ENCODE measurements around the gene PMPCA.
A peak's percentile ranks its signal among the peaks of the same experiment; 100 is the strongest.

The PMPCA gene, protein sequence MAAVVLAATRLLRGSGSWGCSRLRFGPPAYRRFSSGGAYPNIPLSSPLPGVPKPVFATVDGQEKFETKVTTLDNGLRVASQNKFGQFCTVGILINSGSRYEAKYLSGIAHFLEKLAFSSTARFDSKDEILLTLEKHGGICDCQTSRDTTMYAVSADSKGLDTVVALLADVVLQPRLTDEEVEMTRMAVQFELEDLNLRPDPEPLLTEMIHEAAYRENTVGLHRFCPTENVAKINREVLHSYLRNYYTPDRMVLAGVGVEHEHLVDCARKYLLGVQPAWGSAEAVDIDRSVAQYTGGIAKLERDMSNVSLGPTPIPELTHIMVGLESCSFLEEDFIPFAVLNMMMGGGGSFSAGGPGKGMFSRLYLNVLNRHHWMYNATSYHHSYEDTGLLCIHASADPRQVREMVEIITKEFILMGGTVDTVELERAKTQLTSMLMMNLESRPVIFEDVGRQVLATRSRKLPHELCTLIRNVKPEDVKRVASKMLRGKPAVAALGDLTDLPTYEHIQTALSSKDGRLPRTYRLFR

DNA sequence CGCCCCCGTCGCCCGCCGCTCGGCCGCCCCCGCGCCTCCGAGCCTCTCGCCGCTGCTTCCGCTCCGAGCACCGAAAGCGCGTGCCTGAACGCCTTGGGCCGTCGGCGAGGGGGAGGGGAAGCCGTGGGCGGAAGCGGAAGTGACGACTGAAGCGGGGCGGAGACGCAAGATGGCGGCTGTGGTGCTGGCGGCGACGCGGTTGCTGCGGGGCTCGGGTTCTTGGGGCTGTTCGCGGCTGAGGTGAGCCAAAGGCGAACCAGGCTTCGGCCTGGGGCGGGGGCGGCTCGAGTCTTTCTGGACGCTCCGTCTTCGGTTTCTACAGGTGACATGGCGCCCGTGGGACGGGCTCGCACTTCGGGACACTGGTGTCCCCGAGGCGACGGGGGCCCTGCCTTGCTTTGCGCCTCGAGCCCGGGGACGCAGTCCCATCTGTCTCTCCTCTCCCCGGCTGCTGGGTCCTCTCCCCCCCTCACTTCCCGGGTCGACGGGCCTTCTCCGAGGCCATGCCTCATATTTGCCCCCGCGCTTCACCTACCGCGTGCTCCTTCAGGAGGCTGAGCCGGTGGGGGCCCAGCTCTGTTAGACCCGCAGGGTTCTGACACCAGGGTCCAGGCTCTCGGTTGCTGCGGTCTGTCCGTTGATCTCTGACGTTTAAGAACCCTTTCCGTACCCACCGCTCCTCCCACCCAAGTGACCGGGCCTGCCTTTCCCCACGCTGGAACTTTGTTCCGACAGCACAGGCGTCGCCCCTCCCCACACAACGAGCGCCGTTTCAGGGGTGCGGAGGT lies at the start of gene PMPCA, which contains the start of gene ENTR1:
PMPCA (plus strand) TSS at position 159 of the 788 bp plus-strand sequence; CDS start at position 170, 11 bp downstream.
ENTR1 (minus strand) TSS at position 115 of the 788 bp plus-strand sequence. CDS start 217 bp downstream, outside the sequence.
- peak within 1 kb of the TSS; percentile 91 for H3K27ac ChIP-seq
- TF ChIP-seq, protein P1, sequence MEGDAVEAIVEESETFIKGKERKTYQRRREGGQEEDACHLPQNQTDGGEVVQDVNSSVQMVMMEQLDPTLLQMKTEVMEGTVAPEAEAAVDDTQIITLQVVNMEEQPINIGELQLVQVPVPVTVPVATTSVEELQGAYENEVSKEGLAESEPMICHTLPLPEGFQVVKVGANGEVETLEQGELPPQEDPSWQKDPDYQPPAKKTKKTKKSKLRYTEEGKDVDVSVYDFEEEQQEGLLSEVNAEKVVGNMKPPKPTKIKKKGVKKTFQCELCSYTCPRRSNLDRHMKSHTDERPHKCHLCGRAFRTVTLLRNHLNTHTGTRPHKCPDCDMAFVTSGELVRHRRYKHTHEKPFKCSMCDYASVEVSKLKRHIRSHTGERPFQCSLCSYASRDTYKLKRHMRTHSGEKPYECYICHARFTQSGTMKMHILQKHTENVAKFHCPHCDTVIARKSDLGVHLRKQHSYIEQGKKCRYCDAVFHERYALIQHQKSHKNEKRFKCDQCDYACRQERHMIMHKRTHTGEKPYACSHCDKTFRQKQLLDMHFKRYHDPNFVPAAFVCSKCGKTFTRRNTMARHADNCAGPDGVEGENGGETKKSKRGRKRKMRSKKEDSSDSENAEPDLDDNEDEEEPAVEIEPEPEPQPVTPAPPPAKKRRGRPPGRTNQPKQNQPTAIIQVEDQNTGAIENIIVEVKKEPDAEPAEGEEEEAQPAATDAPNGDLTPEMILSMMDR (conservative IDR thresholded peaks at IDR 0.05) = no peak

DNA sequence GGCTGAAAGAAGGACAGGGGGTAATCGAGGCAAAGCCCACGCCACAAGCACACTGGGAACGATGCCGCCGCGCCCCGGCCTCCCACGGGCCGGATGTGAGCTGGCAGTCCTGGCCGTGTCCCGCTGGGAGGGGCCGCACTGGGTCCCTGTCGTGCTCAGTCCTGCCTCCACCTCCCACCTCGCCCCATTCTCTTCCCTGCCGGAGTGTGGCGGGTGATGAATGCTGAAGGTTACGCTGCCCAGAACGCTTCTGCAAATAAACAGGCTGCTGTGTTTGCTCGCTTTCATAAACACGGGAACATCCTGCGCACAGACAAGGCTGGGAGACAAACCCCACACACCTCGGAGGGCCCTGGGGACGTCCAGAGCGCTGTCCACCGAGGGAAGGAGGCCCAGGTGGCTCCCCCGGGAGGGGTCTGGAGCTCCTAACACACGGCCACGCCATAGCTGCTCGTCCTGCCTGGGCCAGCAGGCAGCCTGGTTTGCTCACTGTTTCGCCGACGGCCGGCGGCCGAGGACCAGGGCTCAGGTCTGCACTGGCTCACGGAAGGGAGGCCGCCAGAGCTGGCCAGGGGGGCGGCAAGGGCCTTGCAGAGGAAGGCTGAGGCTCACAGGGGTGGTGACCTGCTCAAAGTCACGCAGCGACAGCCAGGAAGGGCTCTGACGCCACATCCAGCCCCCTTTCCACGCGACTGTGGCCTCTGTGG lies 49.3 kb upstream of the PMPCA start:
- H3K27ac ChIP-seq = no peak overlapping the region
- TF ChIP-seq, protein P1 (conservative IDR thresholded peaks at IDR 0.05) = no peak

DNA sequence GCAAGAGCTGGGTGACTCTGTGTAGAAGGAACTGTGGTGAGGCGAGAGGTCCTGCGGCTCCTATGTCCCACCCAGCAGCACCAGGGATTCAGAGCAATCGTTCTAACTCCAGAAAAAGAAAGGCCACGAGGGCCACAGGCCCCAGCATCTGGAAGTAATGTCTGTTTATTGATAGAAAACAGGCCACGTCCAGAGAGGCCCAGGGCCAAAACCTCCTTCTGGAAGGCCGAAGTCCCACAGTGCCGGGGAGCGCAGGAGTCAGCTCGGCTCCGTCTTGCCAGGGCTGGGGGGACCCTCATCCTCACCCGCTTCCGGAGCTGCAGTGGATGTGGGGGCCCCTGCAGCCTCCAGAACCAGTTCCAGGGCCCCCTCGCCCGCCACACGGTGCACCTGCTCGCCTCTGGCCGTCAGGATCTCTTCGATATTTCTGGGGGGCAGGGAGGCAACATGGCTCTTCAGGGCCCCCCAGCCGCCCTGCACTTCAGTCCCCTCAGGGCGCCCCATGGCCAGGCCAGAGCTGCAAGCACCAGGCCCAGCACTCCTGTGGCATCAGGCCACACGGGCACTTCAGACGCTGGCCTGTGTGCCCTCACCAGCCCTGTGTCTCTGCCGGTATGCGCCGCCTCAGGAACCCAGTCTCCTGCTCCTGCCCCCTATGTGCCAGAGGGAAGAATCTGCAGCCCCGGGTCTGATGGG lies 48.6 kb upstream of the PMPCA start:
- H3K27ac ChIP-seq = peak overlapping the region; percentile 93
- TF ChIP-seq, protein P1 (conservative IDR thresholded peaks at IDR 0.05) = no peak

DNA sequence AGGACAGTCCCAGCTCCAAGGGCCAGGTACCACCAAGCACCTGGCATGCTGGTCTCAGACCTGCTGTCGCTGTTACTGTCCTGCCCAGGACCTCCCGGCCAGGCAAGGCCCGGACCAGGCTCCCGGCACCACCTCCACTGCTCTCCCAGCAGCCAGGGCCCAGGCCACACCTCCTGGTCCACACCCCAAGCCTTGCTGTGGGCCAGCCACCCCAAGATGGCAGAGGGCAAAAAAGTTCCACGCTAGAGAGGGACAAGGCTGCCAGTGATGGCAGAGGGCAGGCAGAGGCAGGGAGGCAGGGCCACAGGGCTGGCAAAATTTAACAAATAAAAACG lies 48.0 kb upstream of the PMPCA start:
- H3K27ac ChIP-seq = peak overlapping the region; percentile 93
- TF ChIP-seq, protein P1 (conservative IDR thresholded peaks at IDR 0.05) = no peak

DNA sequence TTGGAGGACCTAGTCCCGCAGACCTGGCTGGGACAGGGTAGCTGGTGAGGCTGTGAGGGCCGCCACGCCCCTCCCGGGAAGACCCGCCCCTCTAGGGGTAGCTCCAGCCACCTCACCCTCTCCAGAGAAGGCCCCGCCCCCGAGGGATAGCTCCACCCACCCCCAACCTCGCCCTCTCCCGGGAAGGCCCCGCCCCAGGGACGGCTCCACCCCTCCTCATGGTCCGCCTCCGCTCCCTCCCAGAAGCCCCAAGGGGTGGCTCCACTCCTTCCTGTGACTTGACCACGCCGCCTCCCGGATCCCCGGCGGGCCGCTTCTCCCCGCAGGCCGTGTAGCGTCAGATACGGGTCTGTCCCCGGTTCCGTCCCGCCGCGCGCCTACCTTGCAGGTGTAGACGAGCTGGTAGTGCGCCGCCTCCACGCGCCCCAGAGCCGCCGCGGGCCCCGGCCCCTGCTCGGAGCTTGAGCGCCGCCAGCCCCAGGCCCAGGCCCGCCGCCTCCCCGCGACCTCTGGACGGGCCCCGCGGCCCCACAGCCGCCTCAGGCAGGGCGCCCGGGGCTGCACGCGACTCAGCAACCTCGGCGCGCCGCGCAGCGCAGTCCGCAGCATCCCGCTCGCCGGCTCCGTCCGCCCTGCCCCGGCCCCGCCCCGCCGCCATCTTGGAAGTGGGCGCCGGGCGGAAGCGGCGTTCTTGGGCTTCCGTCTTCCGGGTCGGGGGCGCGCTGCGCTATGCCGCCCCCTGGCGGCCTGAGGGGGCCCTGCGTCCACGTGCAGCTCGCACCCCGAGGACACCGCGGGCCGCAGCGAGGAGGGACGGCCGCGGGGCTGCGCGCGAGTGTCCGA lies 47.1 kb upstream of the PMPCA start, which contains the start of gene DNLZ:
DNLZ (minus strand) TSS at position 639 of the 843 bp plus-strand sequence; CDS start at position 609, 30 bp downstream.
- TF ChIP-seq, protein P1 (conservative IDR thresholded peaks at IDR 0.05) = peak; percentile 99
- peak within 1 kb of the TSS; percentile 93 for H3K27ac ChIP-seq

Data from VCaP (cell line).